ENCODE data around the gene ZSCAN5B. TPM values are rescaled to one million over a fixed set of nuclear protein-coding genes. Genes with fewer than 3 reads are reported as not detected.

ZSCAN5B gene
- total RNA-seq, 1 experiment from 2014 or later, result not detected

- H3T11ph ChIP-seq (ENCODE audit: low read length), result no peak overlapping the region
- H3K9ac ChIP-seq (ENCODE audit: extremely low read depth, insufficient read length, low read length), result no peak overlapping the region
- no peak overlapping the region for H2BK5ac ChIP-seq (ENCODE audit: insufficient read length, low read length)
- no peak overlapping the region for H2AFZ ChIP-seq (ENCODE audit: low read length)
- no peak overlapping the region for H3K18ac ChIP-seq (ENCODE audit: insufficient read length, low read depth, low read length)
- no peak overlapping the region for H2BK12ac ChIP-seq (ENCODE audit: insufficient read length, low read depth, low read length)
- no peak overlapping the region for H3K14ac ChIP-seq (ENCODE audit: insufficient read depth, low read length)
- H3K36me3 Mint-ChIP-seq (ENCODE audit: insufficient read depth in 1 of 3, low read depth in 3 of 3), result peaks cover 22 to 36% (median 35%) of the 10 kb centered on the region in 3 experiments
- no peaks in the 10 kb centered on the region for H3K23me2 ChIP-seq (ENCODE audit: insufficient read length, low read depth, low read length, poor library complexity, severe bottlenecking)
- H4K5ac ChIP-seq (ENCODE audit: insufficient read length, low read depth, low read length), result no peak overlapping the region
- no peak overlapping the region for H4K91ac ChIP-seq (ENCODE audit: insufficient read length, low read depth, low read length)
- peak overlapping the region in 1 of 2 experiments; percentile 39; a peak in 2 of 5 replicates for H3K4me3 Mint-ChIP-seq
- H3K27ac Mint-ChIP-seq, result peak overlapping the region; percentile 49 to 87 (median 55)
- DNase-seq, result peak; percentile 92
- no peaks in the 10 kb centered on the region for H3K79me1 ChIP-seq (ENCODE audit: insufficient read depth, low read depth, low read length, poor library complexity, severe bottlenecking)
- no peak overlapping the region for H3K56ac ChIP-seq (ENCODE audit: insufficient read length, low read depth, low read length)
- H3K9me3 Mint-ChIP-seq, result no peaks in the 10 kb centered on the region; a peak in 1 of 5 replicates
- no peak overlapping the region for H2BK15ac ChIP-seq (ENCODE audit: low read depth, low read length)
- no peak for TF ChIP-seq CTCF (conservative IDR thresholded peaks at IDR 0.05)
- H3K27me3 Mint-ChIP-seq (ENCODE audit: low read depth), result no peaks in the 10 kb centered on the region
- no peak overlapping the region for H4K8ac ChIP-seq (replicated peaks; ENCODE audit: insufficient read length, low read depth, low read length)
- peaks cover 20 to 21% of the 10 kb centered on the region in 2 experiments for H3K4me1 Mint-ChIP-seq
- no CpG with 5 or more reads among the region's 6 CpGs for WGBS (ENCODE audit: extremely low coverage, insufficient read length, low lambda C conversion rate)
- peaks cover 4% of the 10 kb centered on the region for H4K20me1 ChIP-seq (ENCODE audit: control insufficient read depth, insufficient read depth, insufficient read length)
- peak overlapping the region; percentile 77 for H3K27ac ChIP-seq (ENCODE audit: insufficient read length, low read depth, low read length)
- peaks cover 3% of the 10 kb centered on the region; the same call in 1 of the 2 replicates for H3K79me2 ChIP-seq (ENCODE audit: insufficient read depth, low read length)
- no peak overlapping the region for H3K4ac ChIP-seq (ENCODE audit: low read depth, low read length)
- no peak overlapping the region for H3K23ac ChIP-seq (ENCODE audit: insufficient read length, low read depth, low read length)
- no peak overlapping the region for H2BK120ac ChIP-seq (ENCODE audit: low read depth, low read length, poor library complexity, severe bottlenecking)
- H3K9me3 ChIP-seq (ENCODE audit: control insufficient read depth, low read depth, low read length), result no peaks in the 10 kb centered on the region
- no peaks in the 10 kb centered on the region for H3K27me3 ChIP-seq (ENCODE audit: insufficient read depth, low read length)
- peaks cover 2% of the 10 kb centered on the region; the same call in 1 of the 2 replicates for H3K4me1 ChIP-seq (ENCODE audit: insufficient read depth, low read length)
- H2BK20ac ChIP-seq (ENCODE audit: low read depth, low read length, poor library complexity, severe bottlenecking), result no peak overlapping the region
- H2AK5ac ChIP-seq (ENCODE audit: insufficient read length, low read length), result no peak overlapping the region
- H3K4me2 ChIP-seq (ENCODE audit: insufficient read depth, insufficient read length, low read length), result peak overlapping the region; percentile 12
These were observed 44.1 kb downstream of the ZSCAN5B start for GRCh38 chr19:56153507-56153906.

Data from H9 (cell line).